Kidney epithelial cell (primary cell): Measurements from ENCODE around the gene PMP22. TPM values are rescaled to one million over a fixed set of nuclear protein-coding genes. Genes with fewer than 3 reads are reported as not detected.
A peak's percentile ranks its signal among the peaks of the same experiment; 100 is the strongest.

Experiments used
- DNase-seq: peaks from one replicate; pipeline ENCODE4 v3.0.0-alpha.2; 2010; ENCODE audit warnings: low read depth
- H3K27me3 ChIP-seq: 2 replicates; pipeline ENCODE4 v1.6.0; 2011; ENCODE audit warnings: low read length; ENCODE audit not compliant: control insufficient read depth, insufficient read depth
- H3K36me3 ChIP-seq: 2 replicates; pipeline ENCODE4 v1.5.1; 2011; ENCODE audit warnings: low read length; ENCODE audit not compliant: control insufficient read depth, insufficient read depth
- H3K4me3 ChIP-seq: 2 replicates; pipeline ENCODE4 v1.5.1; 2011; ENCODE audit warnings: low read depth, mild to moderate bottlenecking, control low read depth, low read length
- CTCF ChIP-seq: IDR thresholded peaks from 2 replicates; pipeline ENCODE4 v1.5.1; 2011; ENCODE audit warnings: mild to moderate bottlenecking, moderate library complexity, low read length, control low read depth, inconsistent platforms; ENCODE audit not compliant: insufficient read depth, poor library complexity, severe bottlenecking
- total RNA-seq: library from RNA; depleted of rRNA; stranded (reverse); fragments of >200 nt; gene quantifications from 2 replicates; pipeline ENCODE4 v1.2.3, GENCODE V29; 2015

PMP22 gene
- total RNA-seq, 1 donor from 2014 or later, result 12.6 TPM

- TF ChIP-seq CTCF, result peak; percentile 84
- Histone ChIP-seq H3K4me3 (no peak overlapping the region), H3K36me3 (no peaks in the 10 kb centered on the region), H3K27me3 (peaks cover 11% of the 10 kb centered on the region)
- no peak for DNase-seq
Observed at GRCh38 chr17:15257258-15257788, 7.8 kb downstream of the PMP22 start.

- no peaks in the 10 kb centered on the region for H3K36me3 ChIP-seq
- no peak for TF ChIP-seq CTCF
- DNase-seq, result no peak
- H3K27me3 ChIP-seq, result peaks cover 4% of the 10 kb centered on the region
- no peak overlapping the region for H3K4me3 ChIP-seq
Observed at GRCh38 chr17:15256689-15257088, 8.4 kb downstream of the PMP22 start.

- H3K27me3 ChIP-seq, result no peaks in the 10 kb centered on the region
- no peak overlapping the region for H3K4me3 ChIP-seq
- no peak for DNase-seq
- no peak for TF ChIP-seq CTCF
- H3K36me3 ChIP-seq, result no peaks in the 10 kb centered on the region
Observed at GRCh38 chr17:15255713-15256454, 9.2 kb downstream of the PMP22 start.

GRCh38 chr17:15250135-15250860 lies 14.8 kb downstream of the PMP22 start:
- no peak overlapping the region for H3K4me3 ChIP-seq
- no peaks in the 10 kb centered on the region for H3K36me3 ChIP-seq
- DNase-seq, result no peak
- no peaks in the 10 kb centered on the region for H3K27me3 ChIP-seq
- TF ChIP-seq CTCF, result no peak

- DNase-seq, result no peak
- no peaks in the 10 kb centered on the region for H3K36me3 ChIP-seq
- H3K4me3 ChIP-seq, result no peak overlapping the region
- no peaks in the 10 kb centered on the region for H3K27me3 ChIP-seq
- no peak for TF ChIP-seq CTCF
Observed at GRCh38 chr17:15249487-15249886, 15.6 kb downstream of the PMP22 start.
